OCI-LY1 (cell line): ENCODE data around the gene DECR2.

Experiments used
- H2AFZ ChIP-seq: fragments of 200-600 bp; sonication (generic), shearing (Covaris generic); 2 replicates; pipeline ENCODE4 v1.6.0; 2014; ENCODE audit warnings: antibody characterized with exemption, mild to moderate bottlenecking, low read length
- H3F3A ChIP-seq: fragments of 200-600 bp; sonication (generic), shearing (Covaris generic); 2 replicates; pipeline ENCODE4 v1.6.0; 2014; ENCODE audit warnings: mild to moderate bottlenecking, antibody characterized with exemption, low read length, moderate library complexity; ENCODE audit not compliant: insufficient read depth
- H3K27ac ChIP-seq: fragments of 200-600 bp; sonication (generic); 2 replicates; pipeline ENCODE4 v1.5.1; 2014; ENCODE audit warnings: low read length, mixed run types, mild to moderate bottlenecking, low read depth; ENCODE audit not compliant: poor library complexity, severe bottlenecking
- H3K27me3 ChIP-seq: fragments of 200-600 bp; sonication (generic); 2 replicates; pipeline ENCODE4 v1.6.0; 2014; ENCODE audit warnings: antibody characterized with exemption, mild to moderate bottlenecking, low read length, moderate library complexity; ENCODE audit not compliant: insufficient read depth
- H3K36me3 ChIP-seq: fragments of 200-600 bp; sonication (generic); 2 replicates; pipeline ENCODE4 v1.6.1; 2014; ENCODE audit warnings: mild to moderate bottlenecking, antibody characterized with exemption, low read length, moderate library complexity, mixed read lengths; ENCODE audit not compliant: insufficient read depth
- H3K4me1 ChIP-seq: fragments of 200-600 bp; sonication (generic); 2 replicates; pipeline ENCODE4 v1.5.1; 2014; ENCODE audit warnings: mild to moderate bottlenecking, low read length, moderate library complexity; ENCODE audit not compliant: insufficient read depth, severe bottlenecking
- H3K4me2 ChIP-seq: fragments of 200-600 bp; sonication (generic), shearing (Covaris generic); 2 replicates; pipeline ENCODE4 v1.6.1; 2014; ENCODE audit warnings: low read length
- H3K4me3 ChIP-seq: fragments of 200-600 bp; sonication (generic); 2 replicates; pipeline ENCODE4 v1.5.1; 2014; ENCODE audit warnings: low read length, low read depth, mild to moderate bottlenecking, mixed read lengths; ENCODE audit not compliant: poor library complexity, severe bottlenecking
- H3K79me2 ChIP-seq: fragments of 200-600 bp; shearing (Covaris generic); 2 replicates; pipeline ENCODE4 v1.6.1; 2016; ENCODE audit warnings: mixed run types, low read length, mixed read lengths; ENCODE audit not compliant: insufficient read depth
- H3K9ac ChIP-seq: fragments of 200-600 bp; sonication (generic), shearing (Covaris generic); 2 replicates; pipeline ENCODE4 v1.6.1; 2014; ENCODE audit warnings: mild to moderate bottlenecking, low read length, mixed read lengths
- H3K9me2 ChIP-seq: fragments of 200-600 bp; sonication (generic), shearing (Covaris generic); 2 replicates; pipeline ENCODE4 v1.6.1; 2014; ENCODE audit warnings: low read depth, mild to moderate bottlenecking, low read length, mixed read lengths
- H3K9me3 ChIP-seq: fragments of 200-600 bp; shearing (Covaris generic); 2 replicates; pipeline ENCODE4 v1.6.1; 2014; ENCODE audit warnings: low read length, mixed read lengths
- H4K20me1 ChIP-seq: fragments of 200-600 bp; sonication (generic), shearing (Covaris generic); 2 replicates; pipeline ENCODE4 v1.6.0; 2016; ENCODE audit warnings: mild to moderate bottlenecking, low read length; ENCODE audit not compliant: insufficient read depth
- EZH2 ChIP-seq: fragments of 200-600 bp; sonication (generic), shearing (Covaris generic); IDR thresholded peaks from 2 replicates; pipeline ENCODE4 v1.8.0; 2017; ENCODE audit warnings: borderline replicate concordance, mixed run types, mild to moderate bottlenecking, antibody characterized with exemption, low read length, moderate library complexity, mixed read lengths
- TF ChIP-seq, protein P1 (sequence below): fragments of 200-600 bp; sonication (generic), shearing (Covaris generic); IDR thresholded peaks from 2 replicates; pipeline ENCODE4 v1.5.1; 2017; ENCODE audit warnings: mild to moderate bottlenecking, antibody characterized with exemption, low read length, moderate library complexity, mixed read lengths

The DECR2 gene

DNA sequence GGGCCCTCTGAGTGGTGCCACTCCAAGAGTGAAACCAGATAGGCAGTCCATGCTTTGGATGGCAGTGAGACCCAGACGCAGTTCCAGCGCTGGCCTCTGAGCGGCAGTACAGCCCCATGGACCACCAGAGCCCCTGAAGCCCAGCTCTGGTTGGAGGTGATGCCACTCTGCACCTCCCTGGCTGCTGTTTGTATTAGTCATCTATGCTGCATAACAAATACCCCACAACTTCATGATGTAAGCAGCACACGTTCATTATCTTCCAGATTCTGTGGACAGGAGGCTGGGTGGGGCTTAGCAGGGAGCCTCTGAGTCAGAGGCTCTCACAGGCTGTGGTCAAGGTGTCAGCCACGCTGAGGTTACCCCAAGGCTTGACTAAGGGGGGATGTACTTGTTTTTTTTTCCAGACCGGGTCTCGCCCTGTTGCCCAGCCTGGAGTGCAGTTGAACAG lies 9.8 kb upstream of the DECR2 start:
- Histone ChIP-seq H3K4me3 (no peak overlapping the region), H4K20me1 (no peaks in the 10 kb centered on the region), H3K4me2 (no peak overlapping the region), H3F3A (0 out of 2 replicates have a peak, but pooled peaks cover 9% of the 10 kb centered on the region), H3K4me1 (no peaks in the 10 kb centered on the region), H3K27me3 (no peaks in the 10 kb centered on the region), H3K9me3 (no peaks in the 10 kb centered on the region), H3K36me3 (no peaks in the 10 kb centered on the region), H3K9me2 (no peaks in the 10 kb centered on the region), H3K27ac (no peak overlapping the region), H3K79me2 (no peaks in the 10 kb centered on the region), H2AFZ (no peak overlapping the region), H3K9ac (no peak overlapping the region)
- TF ChIP-seq EZH2: no peak
- TF ChIP-seq, protein P1, sequence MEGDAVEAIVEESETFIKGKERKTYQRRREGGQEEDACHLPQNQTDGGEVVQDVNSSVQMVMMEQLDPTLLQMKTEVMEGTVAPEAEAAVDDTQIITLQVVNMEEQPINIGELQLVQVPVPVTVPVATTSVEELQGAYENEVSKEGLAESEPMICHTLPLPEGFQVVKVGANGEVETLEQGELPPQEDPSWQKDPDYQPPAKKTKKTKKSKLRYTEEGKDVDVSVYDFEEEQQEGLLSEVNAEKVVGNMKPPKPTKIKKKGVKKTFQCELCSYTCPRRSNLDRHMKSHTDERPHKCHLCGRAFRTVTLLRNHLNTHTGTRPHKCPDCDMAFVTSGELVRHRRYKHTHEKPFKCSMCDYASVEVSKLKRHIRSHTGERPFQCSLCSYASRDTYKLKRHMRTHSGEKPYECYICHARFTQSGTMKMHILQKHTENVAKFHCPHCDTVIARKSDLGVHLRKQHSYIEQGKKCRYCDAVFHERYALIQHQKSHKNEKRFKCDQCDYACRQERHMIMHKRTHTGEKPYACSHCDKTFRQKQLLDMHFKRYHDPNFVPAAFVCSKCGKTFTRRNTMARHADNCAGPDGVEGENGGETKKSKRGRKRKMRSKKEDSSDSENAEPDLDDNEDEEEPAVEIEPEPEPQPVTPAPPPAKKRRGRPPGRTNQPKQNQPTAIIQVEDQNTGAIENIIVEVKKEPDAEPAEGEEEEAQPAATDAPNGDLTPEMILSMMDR: peak; percentile 96

DNA sequence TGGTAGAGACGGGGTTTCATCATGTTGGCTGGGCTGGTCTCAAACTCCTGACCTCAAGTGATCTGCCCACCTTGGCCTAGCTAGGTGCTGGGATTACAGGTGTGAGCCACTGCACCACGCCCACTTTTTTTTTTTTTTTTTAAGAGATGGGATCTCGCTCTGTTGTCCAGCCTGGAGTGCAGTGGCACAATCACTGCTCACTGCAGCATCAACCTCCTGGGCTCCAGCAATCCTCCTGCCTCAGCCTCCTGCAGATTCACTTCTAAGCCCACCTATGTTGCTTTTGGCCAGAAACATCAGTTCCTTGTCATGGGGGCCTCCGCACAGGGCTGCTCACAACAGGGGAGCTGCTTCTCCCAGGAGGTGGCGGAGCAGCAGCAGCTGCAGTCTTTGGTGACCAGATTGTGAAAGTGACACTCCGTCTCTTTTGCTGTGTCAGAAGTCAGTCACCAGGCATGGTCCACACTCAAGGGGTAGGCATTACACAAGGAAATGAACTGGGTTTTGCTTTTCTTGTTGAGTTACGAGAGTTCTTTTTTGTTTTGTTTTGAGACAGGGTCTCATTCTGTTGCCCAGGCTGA lies 9.1 kb upstream of the DECR2 start:
- no peaks in the 10 kb centered on the region for H3K27me3 ChIP-seq
- no peaks in the 10 kb centered on the region for H3K36me3 ChIP-seq
- H3K9ac ChIP-seq: no peak overlapping the region
- no peak overlapping the region for H3K27ac ChIP-seq
- no peaks in the 10 kb centered on the region for H4K20me1 ChIP-seq
- H3K79me2 ChIP-seq: no peaks in the 10 kb centered on the region
- no peak overlapping the region for H3K4me3 ChIP-seq
- no peaks in the 10 kb centered on the region for H3K4me1 ChIP-seq
- no peaks in the 10 kb centered on the region for H3K9me3 ChIP-seq
- TF ChIP-seq, protein P1: peak; percentile 32; the same call in 1 of the 2 replicates
- no peak for TF ChIP-seq EZH2
- 0 out of 2 replicates have a peak, but pooled peaks cover 9% of the 10 kb centered on the region for H3F3A ChIP-seq
- no peaks in the 10 kb centered on the region for H3K9me2 ChIP-seq
- no peak overlapping the region for H3K4me2 ChIP-seq
- H2AFZ ChIP-seq: no peak overlapping the region

DNA sequence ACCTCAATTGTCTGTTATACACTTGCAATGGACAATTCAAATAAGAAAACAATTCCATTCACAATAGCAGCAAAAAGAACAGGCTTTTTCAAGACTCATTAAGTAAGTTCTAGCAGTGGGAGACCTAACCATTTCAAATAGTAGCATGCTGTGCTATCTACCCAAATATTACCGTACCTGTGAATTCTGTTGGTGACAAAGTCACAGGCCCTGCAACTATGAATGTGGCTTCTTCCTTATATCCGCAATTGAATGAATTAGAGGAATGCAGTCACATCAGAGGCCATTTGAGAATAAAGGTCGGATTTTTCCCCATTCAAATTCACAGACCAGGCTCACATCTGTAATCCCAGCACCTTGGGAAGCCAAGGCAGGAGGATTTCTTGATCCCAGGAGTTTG lies 5.5 kb upstream of the DECR2 start:
- TF ChIP-seq, protein P1: no peak
- TF ChIP-seq EZH2: no peak
- Histone ChIP-seq H2AFZ (no peak overlapping the region), H3F3A (0 out of 2 replicates have a peak, but pooled peaks cover 13% of the 10 kb centered on the region), H3K4me2 (no peak overlapping the region), H3K9ac (no peak overlapping the region), H3K4me3 (no peak overlapping the region), H4K20me1 (no peaks in the 10 kb centered on the region), H3K79me2 (no peaks in the 10 kb centered on the region), H3K27me3 (no peaks in the 10 kb centered on the region; the same call in 1 of the 2 replicates), H3K9me2 (no peaks in the 10 kb centered on the region), H3K36me3 (0 out of 2 replicates have a peak, but pooled peaks cover 3% of the 10 kb centered on the region), H3K9me3 (no peaks in the 10 kb centered on the region), H3K4me1 (peaks cover 16% of the 10 kb centered on the region), H3K27ac (no peak overlapping the region)
